Measurements from ENCODE around the gene NCKAP5.

NCKAP5 gene

DNA sequence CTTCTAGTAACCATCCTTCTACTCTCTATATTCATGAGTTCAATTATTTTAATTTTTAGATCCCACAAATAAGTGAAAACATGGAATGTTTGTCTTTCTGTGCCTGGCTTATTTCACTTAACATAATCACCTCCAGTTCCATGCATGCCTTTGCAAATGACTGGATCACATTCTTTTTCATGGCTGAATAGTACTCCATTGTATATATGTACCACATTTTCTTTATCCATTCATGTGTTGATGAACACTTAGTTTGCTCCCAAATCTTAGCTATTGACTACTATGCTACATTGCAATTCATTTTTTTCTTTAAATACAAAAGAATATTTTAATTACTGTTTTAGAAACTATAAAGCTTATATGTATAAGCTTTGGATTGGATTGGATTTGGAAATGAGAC, 657.8 kb downstream of the NCKAP5 start:
- ATAC-seq (no peak), DNase-seq (no peak)
- H3K27ac Mint-ChIP-seq: peak overlapping the region in 1 of 2 donors; percentile 34
- H3K27me3 Mint-ChIP-seq: no peaks in the 10 kb centered on the region
- no peaks in the 10 kb centered on the region for H3K4me1 Mint-ChIP-seq
- H3K4me3 Mint-ChIP-seq: no peak overlapping the region
- peaks cover 0 to 4% of the 10 kb centered on the region in 2 donors for H3K9me3 Mint-ChIP-seq

GRCh38 chr2:132909427-132909826, 658.8 kb downstream of the NCKAP5 start:
- DNase-seq (no peak), ATAC-seq (no peak)
- H3K9me3 Mint-ChIP-seq: peaks cover 0 to 4% of the 10 kb centered on the region in 2 donors
- no peaks in the 10 kb centered on the region for H3K4me1 Mint-ChIP-seq
- no peak overlapping the region for H3K4me3 Mint-ChIP-seq
- no peak overlapping the region for H3K27ac Mint-ChIP-seq
- no peaks in the 10 kb centered on the region for H3K27me3 Mint-ChIP-seq

DNA sequence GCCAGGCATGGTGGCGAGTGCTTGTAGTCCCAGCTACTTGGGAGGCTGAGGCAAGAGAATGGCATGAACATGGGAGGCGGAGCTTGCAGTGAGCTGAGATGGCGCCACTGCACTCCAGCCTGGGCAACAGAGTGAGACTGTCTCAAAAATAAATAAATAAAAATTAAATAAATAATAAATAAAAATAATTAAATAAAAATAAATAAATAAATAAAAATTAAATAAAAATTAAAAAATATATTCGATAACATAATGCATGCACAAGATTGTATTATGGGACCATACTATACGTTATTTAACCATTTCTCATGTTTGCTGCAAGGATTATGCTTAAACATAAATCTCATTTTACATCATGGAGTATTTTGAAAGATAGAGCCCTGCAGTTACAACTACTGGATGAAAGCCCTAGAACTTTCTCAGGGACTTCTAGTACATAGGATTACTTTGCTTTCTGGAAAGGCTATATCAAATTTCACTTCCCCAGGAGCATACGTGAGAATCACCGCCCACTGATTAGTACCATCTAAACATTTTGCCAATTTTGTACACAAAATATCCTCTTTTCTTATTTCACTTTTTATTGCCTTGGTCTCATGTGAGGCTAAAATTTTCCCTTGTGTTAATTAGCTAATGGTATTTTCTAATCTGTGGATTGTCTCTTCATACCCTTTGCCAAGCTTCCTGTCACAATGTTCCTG, 664.0 kb downstream of the NCKAP5 start:
- Mint-ChIP-seq H3K4me3 (no peak overlapping the region), H3K9me3 (peaks cover 0 to 3% of the 10 kb centered on the region in 2 donors), H3K27me3 (no peaks in the 10 kb centered on the region), H3K4me1 (no peaks in the 10 kb centered on the region), H3K27ac (no peak overlapping the region)
- no peak for ATAC-seq
- no peak for DNase-seq

DNA sequence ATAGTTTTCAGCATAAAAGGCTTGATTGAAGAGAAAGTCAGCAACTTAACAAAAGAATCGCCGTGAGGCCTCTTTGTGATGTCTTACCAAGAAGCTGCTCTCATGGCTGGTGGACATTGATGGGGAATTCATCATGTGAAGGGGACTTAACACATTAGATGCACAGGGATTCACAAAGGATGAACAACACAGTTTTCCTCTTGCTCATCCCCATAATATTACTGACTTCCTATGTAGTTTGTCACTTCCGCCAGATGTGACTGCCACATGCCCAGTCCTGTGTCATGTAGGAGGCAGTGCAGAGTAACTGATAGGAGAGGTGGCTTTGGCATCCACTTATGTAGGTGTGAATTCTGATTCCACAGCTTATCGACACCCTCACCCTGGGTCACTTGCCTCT, 665.6 kb downstream of the NCKAP5 start:
- H3K4me1 Mint-ChIP-seq: no peaks in the 10 kb centered on the region
- H3K9me3 Mint-ChIP-seq: peaks cover 0 to 8% of the 10 kb centered on the region in 2 donors
- H3K27me3 Mint-ChIP-seq: no peaks in the 10 kb centered on the region
- ATAC-seq (no peak), DNase-seq (no peak)
- no peak overlapping the region for H3K27ac Mint-ChIP-seq
- no peak overlapping the region for H3K4me3 Mint-ChIP-seq

DNA sequence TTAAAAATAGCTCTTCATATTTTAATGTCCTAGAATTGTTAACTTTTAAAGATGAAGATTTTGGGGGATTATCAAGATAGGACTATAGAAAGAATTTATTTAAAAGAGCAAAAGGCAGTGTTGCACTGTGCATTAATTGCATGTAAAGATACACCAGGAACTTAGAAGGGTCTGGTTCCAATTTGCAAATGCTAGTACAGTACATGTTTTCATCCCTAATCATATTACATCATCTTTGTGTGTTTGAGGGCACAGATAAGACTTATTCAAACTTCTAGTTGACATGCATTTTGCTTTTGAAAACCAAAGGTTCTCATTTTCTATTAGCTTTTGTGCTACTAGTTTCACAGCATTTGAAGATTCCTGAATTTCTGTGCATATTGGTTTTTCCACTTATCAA, 666.6 kb downstream of the NCKAP5 start:
- H3K4me3 Mint-ChIP-seq: no peak overlapping the region
- peaks cover 0 to 8% of the 10 kb centered on the region in 2 donors for H3K9me3 Mint-ChIP-seq
- no peak for ATAC-seq
- no peaks in the 10 kb centered on the region for H3K4me1 Mint-ChIP-seq
- no peak overlapping the region for H3K27ac Mint-ChIP-seq
- DNase-seq: no peak
- no peaks in the 10 kb centered on the region for H3K27me3 Mint-ChIP-seq

DNA sequence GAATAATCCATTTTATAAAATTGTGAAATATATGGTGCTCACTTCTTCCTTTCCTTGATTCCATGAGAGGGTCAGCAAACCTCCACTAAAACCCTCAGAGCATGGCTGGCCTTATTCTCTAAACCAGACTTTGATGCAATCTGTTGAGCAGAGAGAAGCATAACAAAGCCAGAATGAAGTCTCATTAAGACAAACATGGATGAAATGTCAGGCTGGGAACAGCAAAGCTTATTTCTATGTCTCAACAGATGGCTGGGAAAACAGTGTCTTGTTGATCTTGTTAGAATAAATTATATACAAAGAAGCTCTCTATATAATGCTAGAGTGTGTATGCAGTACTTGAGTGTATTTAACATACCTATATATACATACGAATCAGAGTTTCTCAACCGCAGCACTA, 671.2 kb downstream of the NCKAP5 start:
- Mint-ChIP-seq H3K9me3 (peaks cover 5 to 18% of the 10 kb centered on the region in 2 donors), H3K27ac (no peak overlapping the region), H3K4me1 (no peaks in the 10 kb centered on the region), H3K4me3 (no peak overlapping the region), H3K27me3 (no peaks in the 10 kb centered on the region)
- DNase-seq (no peak), ATAC-seq (no peak)

GRCh38 chr2:132896073-132896472, 672.2 kb downstream of the NCKAP5 start:
- DNase-seq (no peak), ATAC-seq (no peak)
- no peak overlapping the region for H3K27ac Mint-ChIP-seq
- H3K27me3 Mint-ChIP-seq: no peaks in the 10 kb centered on the region
- H3K9me3 Mint-ChIP-seq: peaks cover 5 to 18% of the 10 kb centered on the region in 2 donors
- no peak overlapping the region for H3K4me3 Mint-ChIP-seq
- no peaks in the 10 kb centered on the region for H3K4me1 Mint-ChIP-seq

DNA sequence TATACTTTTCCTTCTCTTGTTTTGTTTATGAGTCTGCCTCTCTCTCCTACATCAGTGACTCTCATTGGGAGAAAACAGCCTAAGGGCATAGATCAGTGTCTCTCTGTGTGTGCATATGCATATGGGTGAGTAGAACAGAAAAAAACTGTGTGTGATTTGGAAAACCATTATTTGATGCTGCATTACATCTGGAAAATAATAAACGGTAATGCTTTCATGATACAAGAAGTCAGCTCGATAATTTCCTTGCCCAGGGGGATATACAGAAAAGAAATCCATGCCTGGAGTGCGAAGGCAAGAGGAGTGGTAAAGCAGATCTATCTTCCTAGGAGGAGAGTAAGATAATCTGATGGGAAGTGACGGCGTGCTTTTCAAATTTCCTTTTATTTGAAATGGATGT, 676.8 kb downstream of the NCKAP5 start:
- H3K9me3 Mint-ChIP-seq: peaks cover 5 to 10% of the 10 kb centered on the region in 2 donors
- no peak overlapping the region for H3K4me3 Mint-ChIP-seq
- ATAC-seq: no peak
- no peaks in the 10 kb centered on the region for H3K27me3 Mint-ChIP-seq
- no peak overlapping the region for H3K27ac Mint-ChIP-seq
- DNase-seq: no peak
- no peaks in the 10 kb centered on the region for H3K4me1 Mint-ChIP-seq

DNA sequence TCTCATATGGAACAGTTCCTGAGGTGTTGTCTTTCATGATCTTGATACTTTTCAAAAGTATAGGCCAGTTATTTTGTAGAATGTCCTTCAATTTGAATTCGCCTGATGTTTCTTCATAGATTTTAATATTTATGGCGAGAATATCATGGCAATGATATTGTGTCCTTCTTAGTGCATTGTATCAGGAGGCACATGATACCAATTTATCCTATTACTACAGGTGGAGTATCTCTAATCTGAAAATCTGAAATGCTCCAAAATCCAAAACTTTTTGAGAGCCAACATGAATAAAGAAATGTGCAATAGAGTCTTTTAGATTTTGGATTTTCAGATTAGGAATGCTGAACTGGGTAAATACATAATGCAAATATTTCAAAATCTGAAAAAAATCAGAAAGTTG, 681.7 kb downstream of the NCKAP5 start:
- DNase-seq: no peak
- no peak for ATAC-seq
- Mint-ChIP-seq H3K27me3 (no peaks in the 10 kb centered on the region), H3K27ac (no peak overlapping the region), H3K9me3 (peaks cover under 1 to 11% of the 10 kb centered on the region in 2 donors), H3K4me1 (no peaks in the 10 kb centered on the region), H3K4me3 (no peak overlapping the region)

DNA sequence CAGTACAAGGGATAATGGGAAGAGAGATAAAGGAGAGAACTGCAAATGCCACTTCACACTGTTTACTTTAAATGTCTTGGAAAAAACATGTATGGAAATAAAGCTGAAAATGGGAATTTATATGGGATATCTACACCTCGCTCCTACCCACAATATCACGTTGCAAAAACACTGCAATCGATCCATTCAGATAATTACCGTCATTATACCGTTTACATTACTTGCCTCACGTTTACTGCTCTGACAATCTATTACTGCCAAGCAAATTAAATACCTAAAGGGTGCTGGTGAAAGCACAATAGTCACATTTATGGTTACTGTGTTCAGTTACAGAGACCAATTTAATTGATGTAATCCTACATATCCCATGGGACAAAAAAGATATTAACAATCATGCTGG, 683.6 kb downstream of the NCKAP5 start:
- H3K27ac Mint-ChIP-seq: no peak overlapping the region
- ATAC-seq: no peak

DNA sequence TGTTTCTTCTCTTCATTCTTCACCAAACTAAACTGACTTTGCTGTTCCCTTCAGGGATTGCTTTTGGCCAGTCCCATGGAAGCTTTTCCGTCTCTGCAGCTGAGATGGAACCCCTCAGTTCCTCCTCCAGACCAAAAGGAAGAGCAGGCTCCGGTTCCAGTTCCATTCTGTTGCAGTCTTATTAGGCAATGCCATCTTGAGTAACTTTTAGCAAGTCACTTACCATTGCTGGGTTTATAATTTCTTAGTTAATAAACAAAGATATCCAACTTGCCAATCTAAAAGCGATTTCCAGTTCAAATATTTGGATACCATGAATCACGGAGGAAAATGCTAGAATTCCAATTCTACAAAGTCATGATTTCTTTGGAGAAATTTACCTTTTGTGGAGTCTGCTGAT, 684.0 kb downstream of the NCKAP5 start:
- H3K4me3 Mint-ChIP-seq: no peak overlapping the region
- H3K27ac Mint-ChIP-seq: no peak overlapping the region
- ATAC-seq (no peak), DNase-seq (no peak)
- peaks cover 3 to 16% of the 10 kb centered on the region in 2 donors for H3K9me3 Mint-ChIP-seq
- H3K4me1 Mint-ChIP-seq: no peaks in the 10 kb centered on the region
- no peaks in the 10 kb centered on the region for H3K27me3 Mint-ChIP-seq

More for the DNA sequence above, 683.6 kb downstream of the NCKAP5 start:
- no peak overlapping the region for H3K4me3 Mint-ChIP-seq
- H3K9me3 Mint-ChIP-seq: peaks cover 3 to 16% of the 10 kb centered on the region in 2 donors
- DNase-seq: no peak
- no peaks in the 10 kb centered on the region for H3K4me1 Mint-ChIP-seq
- no peaks in the 10 kb centered on the region for H3K27me3 Mint-ChIP-seq

- DNase-seq: no peak
- peaks cover 3 to 21% of the 10 kb centered on the region in 2 donors for H3K9me3 Mint-ChIP-seq
- H3K4me3 Mint-ChIP-seq: no peak overlapping the region
- no peaks in the 10 kb centered on the region for H3K27me3 Mint-ChIP-seq
- no peak overlapping the region for H3K27ac Mint-ChIP-seq
- H3K4me1 Mint-ChIP-seq: no peaks in the 10 kb centered on the region
- no peak for ATAC-seq
These were observed 684.8 kb downstream of the NCKAP5 start for GRCh38 chr2:132883430-132883829.

- H3K4me1 Mint-ChIP-seq: no peaks in the 10 kb centered on the region
- H3K27ac Mint-ChIP-seq: no peak overlapping the region
- peaks cover 3 to 27% of the 10 kb centered on the region in 2 donors for H3K9me3 Mint-ChIP-seq
- no peak overlapping the region for H3K4me3 Mint-ChIP-seq
- DNase-seq (no peak), ATAC-seq (no peak)
- H3K27me3 Mint-ChIP-seq: no peaks in the 10 kb centered on the region
These were observed 686.7 kb downstream of the NCKAP5 start for GRCh38 chr2:132881546-132881945.

GRCh38 chr2:132877923-132878322, 690.3 kb downstream of the NCKAP5 start:
- Mint-ChIP-seq H3K27me3 (no peaks in the 10 kb centered on the region), H3K27ac (no peak overlapping the region), H3K4me1 (no peaks in the 10 kb centered on the region), H3K9me3 (peaks cover 3 to 27% of the 10 kb centered on the region in 2 donors), H3K4me3 (no peak overlapping the region)
- ATAC-seq (no peak), DNase-seq (no peak)

- no peak for ATAC-seq
- H3K4me1 Mint-ChIP-seq: no peaks in the 10 kb centered on the region
- no peaks in the 10 kb centered on the region for H3K27me3 Mint-ChIP-seq
- H3K27ac Mint-ChIP-seq: no peak overlapping the region
- H3K4me3 Mint-ChIP-seq: no peak overlapping the region
- peaks cover 3 to 18% of the 10 kb centered on the region in 2 donors for H3K9me3 Mint-ChIP-seq
- DNase-seq: no peak
These were observed 691.4 kb downstream of the NCKAP5 start for GRCh38 chr2:132876745-132877391.

DNA sequence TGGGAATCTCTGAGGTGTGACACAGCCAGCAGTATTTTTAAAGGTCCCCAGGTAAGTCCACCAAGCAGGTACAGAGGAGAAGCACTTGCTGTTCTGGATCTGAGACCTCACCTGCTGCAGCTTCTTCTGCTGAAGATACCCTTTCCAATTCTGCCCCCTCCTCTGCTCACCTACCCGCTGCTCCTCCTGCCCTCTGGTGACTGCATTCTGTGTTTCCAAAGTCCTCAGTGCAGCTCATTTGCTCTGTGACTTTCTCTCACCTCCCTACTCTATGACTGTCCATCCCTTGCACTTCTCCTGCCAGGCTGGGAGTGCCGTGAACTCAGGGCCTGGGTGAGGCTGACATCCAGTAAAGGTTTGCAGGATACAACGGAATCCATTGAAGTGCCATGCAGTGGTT, 693.1 kb downstream of the NCKAP5 start:
- H3K27ac Mint-ChIP-seq: no peak overlapping the region
- H3K9me3 Mint-ChIP-seq: peaks cover 0 to 11% of the 10 kb centered on the region in 2 donors
- ATAC-seq (no peak), DNase-seq (no peak)
- H3K4me3 Mint-ChIP-seq: no peak overlapping the region
- H3K27me3 Mint-ChIP-seq: no peaks in the 10 kb centered on the region
- H3K4me1 Mint-ChIP-seq: no peaks in the 10 kb centered on the region
